Measurements from ENCODE around the gene NUDT22.

DNA sequence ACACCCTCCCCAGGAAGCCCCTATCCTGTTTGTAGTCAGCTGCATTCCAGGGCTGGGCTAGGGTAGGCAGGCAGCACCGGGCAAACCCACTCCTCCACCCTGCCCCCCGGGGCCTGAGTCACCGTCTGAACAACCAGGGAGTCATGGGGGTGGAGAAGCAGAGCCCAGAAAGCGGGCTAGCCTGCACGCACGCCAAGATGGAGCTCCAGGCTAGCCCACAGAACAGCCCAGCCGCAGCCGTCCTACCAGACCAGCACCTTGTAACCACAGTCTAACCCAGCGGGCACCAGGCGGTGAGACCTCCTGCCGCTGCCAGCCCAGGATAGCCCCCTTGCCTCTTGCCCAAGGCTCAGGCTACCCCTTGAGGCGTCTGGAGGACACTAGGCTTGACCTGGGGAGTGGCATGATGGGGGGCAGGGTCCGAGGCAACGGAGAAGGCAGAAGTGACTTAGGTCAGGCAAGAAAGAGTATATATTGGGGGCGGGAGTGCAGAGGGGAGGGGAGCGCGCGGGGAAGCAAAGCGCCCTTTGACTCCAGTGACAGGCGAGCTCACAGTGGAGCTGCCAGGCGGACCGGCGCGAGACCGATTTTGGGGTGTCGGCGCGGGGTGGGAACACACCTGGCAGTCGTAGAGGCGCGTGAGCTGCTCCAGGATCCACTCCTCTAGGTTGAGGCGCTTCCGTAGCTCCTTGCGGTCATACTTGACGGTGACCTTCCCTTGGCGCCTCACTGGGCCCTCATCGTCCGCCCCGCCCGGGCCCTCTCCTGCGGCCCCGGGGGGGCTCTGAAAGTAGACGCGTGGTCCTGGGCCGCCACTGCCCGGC lies 19.9 kb downstream of the NUDT22 start:
- TF ChIP-seq, protein P1, sequence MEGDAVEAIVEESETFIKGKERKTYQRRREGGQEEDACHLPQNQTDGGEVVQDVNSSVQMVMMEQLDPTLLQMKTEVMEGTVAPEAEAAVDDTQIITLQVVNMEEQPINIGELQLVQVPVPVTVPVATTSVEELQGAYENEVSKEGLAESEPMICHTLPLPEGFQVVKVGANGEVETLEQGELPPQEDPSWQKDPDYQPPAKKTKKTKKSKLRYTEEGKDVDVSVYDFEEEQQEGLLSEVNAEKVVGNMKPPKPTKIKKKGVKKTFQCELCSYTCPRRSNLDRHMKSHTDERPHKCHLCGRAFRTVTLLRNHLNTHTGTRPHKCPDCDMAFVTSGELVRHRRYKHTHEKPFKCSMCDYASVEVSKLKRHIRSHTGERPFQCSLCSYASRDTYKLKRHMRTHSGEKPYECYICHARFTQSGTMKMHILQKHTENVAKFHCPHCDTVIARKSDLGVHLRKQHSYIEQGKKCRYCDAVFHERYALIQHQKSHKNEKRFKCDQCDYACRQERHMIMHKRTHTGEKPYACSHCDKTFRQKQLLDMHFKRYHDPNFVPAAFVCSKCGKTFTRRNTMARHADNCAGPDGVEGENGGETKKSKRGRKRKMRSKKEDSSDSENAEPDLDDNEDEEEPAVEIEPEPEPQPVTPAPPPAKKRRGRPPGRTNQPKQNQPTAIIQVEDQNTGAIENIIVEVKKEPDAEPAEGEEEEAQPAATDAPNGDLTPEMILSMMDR (IDR thresholded peaks at IDR 0.05 in 8 of 11, conservative IDR thresholded peaks at IDR 0.05 in 3 of 11) = no peak
- TF ChIP-seq POLR2A (IDR thresholded peaks at IDR 0.05) = no peak

Measured in spleen (tissue), 7 donors.